ENCODE data around the gene CENPF. TPM values are rescaled to one million over a fixed set of nuclear protein-coding genes. Genes with fewer than 3 reads are reported as not detected.

Gene CENPF
- total RNA-seq, 4 donors from 2014 or later: 13.8 to 26.3 (median 18.8) TPM

DNA sequence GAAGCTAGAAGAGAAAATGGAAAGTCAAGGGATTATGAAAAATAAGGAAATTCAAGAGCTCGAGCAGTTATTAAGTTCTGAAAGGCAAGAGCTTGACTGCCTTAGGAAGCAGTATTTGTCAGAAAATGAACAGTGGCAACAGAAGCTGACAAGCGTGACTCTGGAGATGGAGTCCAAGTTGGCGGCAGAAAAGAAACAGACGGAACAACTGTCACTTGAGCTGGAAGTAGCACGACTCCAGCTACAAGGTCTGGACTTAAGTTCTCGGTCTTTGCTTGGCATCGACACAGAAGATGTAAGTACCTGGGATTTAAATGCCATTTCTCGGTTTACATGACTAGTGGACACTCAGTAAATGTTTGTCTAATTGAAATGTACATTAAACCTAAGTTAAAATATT lies 40.0 kb downstream of the CENPF start:
- no peaks in the 10 kb centered on the region for H3K4me1 ChIP-seq
- H3K27me3 ChIP-seq: no peaks in the 10 kb centered on the region
- H3K36me3 ChIP-seq: peaks cover 0 to 27% (median 0%) of the 10 kb centered on the region in 3 donors
- H3K4me3 ChIP-seq: no peak overlapping the region
- H3K9me3 ChIP-seq: no peaks in the 10 kb centered on the region
- intact Hi-C loops (cut with DNase I): no loop called here
- 94% methylated on average over 8 of the region's 8 CpGs for WGBS, 2 donors
- no peak overlapping the region for H3K27ac ChIP-seq
- no peak for DNase-seq
- TF ChIP-seq CTCF (IDR thresholded peaks at IDR 0.05): no peak

DNA sequence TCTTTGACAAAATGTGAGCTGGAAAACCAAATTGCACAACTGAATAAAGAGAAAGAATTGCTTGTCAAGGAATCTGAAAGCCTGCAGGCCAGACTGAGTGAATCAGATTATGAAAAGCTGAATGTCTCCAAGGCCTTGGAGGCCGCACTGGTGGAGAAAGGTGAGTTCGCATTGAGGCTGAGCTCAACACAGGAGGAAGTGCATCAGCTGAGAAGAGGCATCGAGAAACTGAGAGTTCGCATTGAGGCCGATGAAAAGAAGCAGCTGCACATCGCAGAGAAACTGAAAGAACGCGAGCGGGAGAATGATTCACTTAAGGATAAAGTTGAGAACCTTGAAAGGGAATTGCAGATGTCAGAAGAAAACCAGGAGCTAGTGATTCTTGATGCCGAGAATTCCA lies 42.7 kb downstream of the CENPF start:
- Histone ChIP-seq H3K27ac (no peak overlapping the region), H3K27me3 (no peaks in the 10 kb centered on the region), H3K4me3 (no peak overlapping the region), H3K4me1 (no peaks in the 10 kb centered on the region), H3K36me3 (peaks cover 0 to 35% (median 0%) of the 10 kb centered on the region in 3 donors), H3K9me3 (no peaks in the 10 kb centered on the region)
- TF ChIP-seq POLR2A (IDR thresholded peaks at IDR 0.05) (no peak), CTCF (IDR thresholded peaks at IDR 0.05) (no peak)
- intact Hi-C loops (cut with DNase I): no loop called here
- DNase-seq: no peak
- WGBS, 2 donors: 91 to 97% methylated on average over 10 of the region's 10 CpGs

GRCh38 chr1:214648801-214649200 lies 45.8 kb downstream of the CENPF start:
- H3K9me3 ChIP-seq: no peaks in the 10 kb centered on the region
- intact Hi-C loops (cut with DNase I): no loop called here
- no peak for TF ChIP-seq POLR2A (IDR thresholded peaks at IDR 0.05)
- TF ChIP-seq CTCF (IDR thresholded peaks at IDR 0.05): no peak
- no peak overlapping the region for H3K4me3 ChIP-seq
- no peaks in the 10 kb centered on the region for H3K4me1 ChIP-seq
- no peak overlapping the region for H3K27ac ChIP-seq
- peaks cover 0 to 32% (median 0%) of the 10 kb centered on the region in 3 donors for H3K36me3 ChIP-seq
- DNase-seq: no peak
- WGBS, 2 donors: 87 to 90% methylated on average over 3 of the region's 3 CpGs
- H3K27me3 ChIP-seq: no peaks in the 10 kb centered on the region

DNA sequence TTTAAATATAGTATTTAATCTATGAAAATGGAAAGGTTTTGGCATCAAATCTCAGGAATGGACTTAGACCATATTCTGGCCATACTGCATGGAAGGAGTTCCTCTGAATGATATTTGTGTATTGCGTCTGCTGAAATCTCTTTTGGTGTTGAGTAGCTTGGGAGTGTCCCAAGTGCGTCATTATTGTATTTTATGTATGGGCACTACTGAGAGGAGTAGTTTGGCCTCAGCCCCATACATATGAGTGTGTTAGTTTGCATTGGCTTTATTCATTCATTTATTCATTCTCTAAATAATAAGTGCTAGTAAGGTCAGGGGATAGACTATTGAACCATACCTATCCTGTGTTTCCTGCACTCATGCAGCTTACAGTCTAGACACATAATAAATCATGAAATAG lies 46.6 kb downstream of the CENPF start:
- H3K4me3 ChIP-seq: no peak overlapping the region
- H3K27me3 ChIP-seq: no peaks in the 10 kb centered on the region
- 94 to 100% methylated on average over 2 of the region's 2 CpGs for WGBS, 2 donors
- DNase-seq: no peak
- TF ChIP-seq CTCF (IDR thresholded peaks at IDR 0.05) (no peak), POLR2A (IDR thresholded peaks at IDR 0.05) (no peak)
- peaks cover 0 to 27% (median 0%) of the 10 kb centered on the region in 3 donors for H3K36me3 ChIP-seq
- H3K27ac ChIP-seq: no peak overlapping the region
- H3K9me3 ChIP-seq: no peaks in the 10 kb centered on the region
- H3K4me1 ChIP-seq: no peaks in the 10 kb centered on the region
- intact Hi-C loops (cut with DNase I): no loop called here

DNA sequence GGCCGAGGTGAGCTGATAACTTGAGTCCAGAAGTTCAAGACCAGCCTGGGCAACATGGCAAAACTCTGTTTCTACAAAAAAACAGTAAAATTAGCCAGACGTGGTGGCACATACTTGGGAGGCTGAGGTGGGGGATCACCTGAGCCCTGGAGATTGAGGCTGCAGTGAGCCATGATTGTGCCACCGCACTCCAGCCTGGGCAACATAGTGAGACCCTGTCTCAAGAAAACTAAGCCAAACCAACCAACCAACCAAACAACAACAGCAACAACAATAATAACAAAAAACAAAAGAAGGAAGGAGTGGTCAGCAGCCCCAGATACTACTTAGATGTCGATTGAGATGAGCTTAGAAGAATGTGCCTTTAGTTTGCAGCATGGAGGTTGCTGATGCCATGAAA lies 47.7 kb downstream of the CENPF start:
- Histone ChIP-seq H3K4me3 (no peak overlapping the region), H3K4me1 (no peaks in the 10 kb centered on the region), H3K9me3 (no peaks in the 10 kb centered on the region), H3K36me3 (peaks cover 0 to 22% (median 0%) of the 10 kb centered on the region in 3 donors), H3K27ac (no peak overlapping the region), H3K27me3 (no peaks in the 10 kb centered on the region)
- intact Hi-C loops (cut with DNase I): no loop called here
- no peak for TF ChIP-seq CTCF (IDR thresholded peaks at IDR 0.05)
- no peak for TF ChIP-seq POLR2A (IDR thresholded peaks at IDR 0.05)
- 86 to 94% methylated on average over 4 of the region's 4 CpGs for WGBS, 2 donors
- DNase-seq: no peak

Data from esophagus squamous epithelium (tissue), 5 donors.